ENCODE data around the gene STK40.

STK40 gene

DNA sequence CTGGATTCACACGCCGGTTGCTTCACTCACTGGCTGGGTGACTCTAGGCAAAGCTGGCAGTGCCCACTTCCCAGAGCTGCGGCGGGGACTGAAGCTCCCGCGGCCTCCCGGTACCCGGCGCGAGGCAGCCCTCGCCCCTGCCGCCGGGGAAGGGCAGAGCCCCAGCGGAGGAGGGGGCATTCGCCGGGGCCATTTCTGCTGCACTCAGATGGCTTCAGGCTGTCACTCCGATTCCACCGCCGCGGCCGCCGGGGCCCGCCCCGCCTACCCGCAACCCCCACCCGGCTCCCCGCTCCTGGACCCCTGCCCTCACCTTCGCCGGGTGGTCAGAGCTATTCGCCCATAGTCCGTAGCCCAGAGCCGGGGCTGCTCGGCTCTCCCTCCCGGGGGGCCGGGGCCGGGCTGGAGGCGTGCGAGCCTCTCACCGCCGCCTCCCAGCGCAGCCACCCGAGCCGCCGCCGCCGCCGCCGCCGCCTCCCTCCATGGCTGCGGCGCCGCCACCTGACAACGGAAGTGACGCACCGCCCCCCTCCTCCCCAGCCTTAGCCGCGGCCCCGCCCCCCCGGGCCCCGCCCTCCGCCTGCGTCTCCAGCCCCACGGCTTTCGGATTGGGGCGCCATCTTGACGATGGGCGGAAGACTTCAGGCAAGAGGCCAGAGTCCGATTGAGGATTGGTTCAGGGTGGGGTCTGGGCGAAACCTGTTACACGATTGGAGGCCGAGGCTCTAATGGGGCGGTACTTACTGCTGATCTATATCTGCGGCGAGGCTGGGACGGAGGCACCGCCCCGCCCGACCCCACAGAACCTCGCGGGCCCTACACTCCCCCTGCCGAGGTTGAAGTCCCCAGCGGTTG, at the start of gene STK40:
Gene STK40, minus strand, starts transcription at position 515 of the 855 bp plus-strand sequence. CDS start 24,592 bp downstream, outside the sequence.
- DNase-seq = peak; percentile 93

- no peak for DNase-seq
Observed at GRCh38 chr1:36433102-36433501, 47.4 kb upstream of the STK40 start.

GRCh38 chr1:36432616-36433015, 46.9 kb upstream of the STK40 start:
- no peak for DNase-seq

DNA sequence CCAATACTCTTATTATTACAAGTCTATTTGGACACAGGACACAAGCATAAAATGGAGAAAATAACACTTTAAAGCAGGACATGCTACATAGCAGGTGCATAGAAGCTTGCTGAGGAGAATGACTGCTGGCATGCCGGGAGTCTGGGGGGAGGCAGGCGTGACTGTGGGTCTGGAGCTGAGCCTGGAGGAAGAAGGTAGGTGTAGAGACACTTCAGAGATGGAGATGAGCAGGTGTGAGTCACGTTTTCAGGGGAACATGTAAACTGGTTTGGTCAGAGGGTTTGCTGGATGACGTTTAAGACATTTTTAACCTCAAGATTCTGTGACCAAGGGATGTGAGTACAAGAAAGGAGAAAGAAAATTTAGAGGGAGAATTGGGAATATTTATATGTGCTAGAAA, 40.1 kb upstream of the STK40 start:
- DNase-seq = no peak

DNA sequence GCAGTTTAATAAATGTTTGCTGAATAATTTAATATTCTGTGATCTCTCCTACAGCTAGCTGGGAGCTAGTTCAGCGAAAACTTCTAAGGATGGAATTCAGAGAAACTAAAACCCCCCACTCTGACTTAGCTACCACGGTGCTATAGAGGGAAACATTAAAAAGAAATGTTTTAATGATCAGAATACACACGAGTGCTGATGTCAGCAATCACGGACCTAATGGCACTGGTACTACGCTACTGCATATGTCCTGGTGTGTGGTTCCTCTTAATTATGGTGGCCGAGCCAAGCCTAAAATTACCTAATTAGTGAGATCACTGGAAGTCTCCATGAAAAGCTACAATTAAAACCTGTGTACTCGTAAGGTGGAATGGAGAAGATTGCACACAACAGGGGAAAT, 35.9 kb upstream of the STK40 start:
- no peak for DNase-seq

- peak; percentile 56 for DNase-seq
Observed at GRCh38 chr1:36420836-36421317, 35.2 kb upstream of the STK40 start.

GRCh38 chr1:36420409-36420808, 34.7 kb upstream of the STK40 start:
- no peak for DNase-seq

DNA sequence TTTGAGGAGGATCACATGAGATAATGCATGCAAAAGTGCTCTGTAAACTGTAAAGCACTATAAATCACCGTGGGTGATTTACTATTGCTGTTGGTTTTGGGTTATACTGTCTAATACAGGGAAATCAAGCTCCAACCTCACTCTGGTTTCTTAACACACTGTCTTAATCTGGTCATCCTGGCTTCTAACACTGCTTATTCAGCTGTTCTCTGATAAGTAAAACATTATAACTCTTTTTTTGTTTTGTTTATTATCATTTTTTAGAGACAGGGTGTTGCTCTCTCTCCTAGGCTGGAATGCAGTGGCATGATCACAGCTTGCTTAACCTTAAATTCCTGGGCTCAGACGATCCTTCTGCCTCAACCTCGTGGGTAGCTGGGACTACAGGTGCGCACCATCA, 33.8 kb upstream of the STK40 start:
- DNase-seq = no peak

GRCh38 chr1:36419140-36419539, 33.4 kb upstream of the STK40 start:
- DNase-seq = no peak

DNA sequence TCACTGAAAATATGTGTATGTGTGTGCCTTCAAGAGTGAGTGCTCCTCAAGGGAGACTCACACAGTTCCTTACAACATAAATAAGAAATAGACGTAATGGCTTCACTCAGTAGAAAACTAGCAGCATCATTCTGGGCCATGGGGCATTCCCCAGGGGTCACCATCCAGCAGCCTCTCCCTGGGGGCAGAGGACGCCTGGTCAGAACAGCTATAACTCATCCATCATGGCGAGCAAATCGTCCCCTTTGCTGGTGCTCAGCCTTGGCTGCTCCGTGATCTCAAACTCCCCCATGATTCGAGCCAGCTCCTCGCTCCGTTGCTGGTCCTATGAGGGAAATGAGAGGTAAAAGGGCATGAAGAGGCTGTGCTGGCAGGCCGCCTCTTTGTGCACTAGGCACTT, 32.2 kb upstream of the STK40 start:
- DNase-seq = no peak

GRCh38 chr1:36415661-36416326, 30.1 kb upstream of the STK40 start:
- no peak for DNase-seq

GRCh38 chr1:36414384-36414783, 28.7 kb upstream of the STK40 start:
- DNase-seq = no peak

- no peak for DNase-seq
Observed at GRCh38 chr1:36411674-36412648, 26.2 kb upstream of the STK40 start.

DNA sequence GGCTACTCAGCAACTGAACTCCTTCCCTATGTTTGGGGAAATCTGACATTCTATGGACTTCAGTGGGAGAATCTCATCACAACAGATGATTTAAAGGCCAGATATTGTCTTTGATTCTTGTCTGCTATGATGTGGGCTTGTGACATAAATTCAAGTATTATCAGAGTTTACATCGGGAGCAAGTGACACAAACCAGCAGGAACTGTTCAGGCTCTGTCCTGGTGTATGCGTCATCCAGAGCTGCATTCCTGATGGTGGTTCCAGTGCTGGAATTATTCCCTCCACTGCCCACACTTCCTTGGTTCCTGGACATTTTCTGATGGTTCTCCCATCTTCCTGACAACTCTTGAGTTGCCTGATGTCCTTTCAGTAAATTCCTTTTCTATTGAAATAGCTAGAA, 22.8 kb upstream of the STK40 start:
- DNase-seq = no peak

DNA sequence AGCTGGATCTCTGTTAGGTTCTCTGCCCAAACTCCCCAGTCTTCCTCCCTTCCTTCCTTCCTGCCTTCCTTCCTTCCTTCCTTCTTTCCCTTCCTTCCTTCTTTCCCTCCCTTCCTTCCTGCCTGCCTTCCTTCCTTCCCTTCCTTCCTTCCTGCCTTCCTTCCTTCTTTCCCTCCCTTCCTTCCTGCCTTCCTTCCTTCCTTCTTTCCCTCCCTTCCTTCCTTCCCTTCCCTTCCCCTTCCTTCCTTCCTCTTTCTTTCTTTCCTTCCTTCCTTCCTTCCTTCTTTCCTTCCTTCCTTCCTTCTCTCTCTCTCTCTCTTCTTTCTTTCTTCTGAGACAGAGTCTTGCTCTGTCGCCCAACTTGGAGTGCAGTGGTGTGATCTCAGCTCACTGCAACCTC, 20.7 kb upstream of the STK40 start:
- DNase-seq = no peak

GRCh38 chr1:36402504-36402890, 16.8 kb upstream of the STK40 start:
- no peak for DNase-seq

DNA sequence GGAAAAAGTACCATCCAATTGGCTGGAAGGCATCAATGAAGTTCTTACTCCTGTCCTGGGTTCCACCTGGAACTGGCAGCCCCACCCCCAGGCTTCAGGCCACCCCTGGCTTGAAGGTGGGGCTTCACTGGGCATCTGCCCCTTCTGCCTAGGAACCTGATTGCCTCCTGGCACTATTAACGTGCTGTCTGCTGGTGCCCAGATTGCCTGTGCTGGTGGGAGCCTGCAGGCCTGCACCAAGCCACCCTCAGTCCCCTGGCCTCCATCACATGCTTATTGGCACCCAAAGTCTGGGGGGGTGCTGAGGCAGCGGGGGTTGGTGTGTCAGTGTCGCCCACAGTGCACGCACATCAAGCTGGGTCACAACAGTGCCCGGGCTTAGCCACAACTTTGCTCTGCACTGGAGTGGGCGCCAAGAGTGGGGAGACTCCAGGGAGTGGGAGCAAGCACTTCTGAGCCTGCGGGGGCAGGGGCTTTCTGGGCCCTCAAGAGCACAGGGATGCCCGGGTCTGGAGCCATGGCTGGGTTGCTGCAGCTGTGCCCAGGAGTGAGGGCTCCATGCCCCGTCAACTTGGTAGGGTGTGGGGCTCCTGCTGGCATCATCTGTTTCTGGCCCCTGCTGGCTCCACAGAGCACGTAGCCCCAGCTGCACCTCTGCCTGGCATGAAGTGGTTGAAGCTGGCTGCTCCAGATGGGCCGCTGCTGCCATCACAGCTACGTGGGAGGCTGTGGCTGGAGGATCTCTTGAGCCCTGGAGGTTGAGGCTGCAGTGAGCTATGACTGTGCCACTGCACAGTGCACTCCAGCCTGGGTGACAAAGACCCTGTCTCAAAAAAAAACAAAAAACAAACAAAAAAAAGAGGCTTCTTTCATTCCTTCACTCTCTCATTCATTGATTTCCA, 16.1 kb upstream of the STK40 start:
- DNase-seq = no peak

DNA sequence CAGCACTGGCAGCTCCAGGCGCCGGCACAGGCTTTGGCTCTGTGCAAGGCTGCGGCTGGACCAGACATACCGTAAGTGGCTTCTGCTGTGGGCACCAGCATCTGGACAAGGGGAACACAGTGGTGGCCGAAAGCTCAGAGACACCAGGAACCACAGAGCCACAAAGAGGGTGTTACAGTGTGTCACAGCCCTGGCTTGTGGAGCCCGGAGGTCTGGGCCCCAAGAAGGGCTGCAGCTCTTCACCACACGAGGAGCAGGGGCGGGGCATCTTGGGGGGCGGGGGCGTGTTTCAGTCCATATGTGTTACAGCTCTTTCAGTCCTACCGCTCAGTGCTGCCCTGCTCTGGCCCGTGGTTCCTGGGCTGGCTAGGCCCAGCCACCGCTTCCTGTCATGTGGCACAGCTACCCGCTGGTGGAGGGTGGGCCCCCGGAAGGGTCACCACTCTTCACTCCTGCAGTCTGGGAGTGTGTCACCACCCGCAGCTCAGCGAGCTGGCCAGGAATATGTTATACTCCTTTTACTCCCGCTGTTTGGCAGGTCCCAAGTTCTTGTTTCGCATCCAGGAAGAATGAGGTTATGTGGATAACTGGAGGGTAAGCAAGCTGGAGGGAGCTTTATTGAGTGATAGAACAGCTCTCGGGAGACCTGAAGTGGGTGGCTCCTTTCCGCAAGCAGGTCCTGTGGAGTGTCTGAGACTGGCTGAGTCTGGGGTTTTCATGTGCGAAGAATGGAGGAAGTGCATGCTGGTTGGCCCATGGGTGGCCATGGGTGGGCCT, 15.3 kb upstream of the STK40 start:
- DNase-seq = peak; percentile 63

DNA sequence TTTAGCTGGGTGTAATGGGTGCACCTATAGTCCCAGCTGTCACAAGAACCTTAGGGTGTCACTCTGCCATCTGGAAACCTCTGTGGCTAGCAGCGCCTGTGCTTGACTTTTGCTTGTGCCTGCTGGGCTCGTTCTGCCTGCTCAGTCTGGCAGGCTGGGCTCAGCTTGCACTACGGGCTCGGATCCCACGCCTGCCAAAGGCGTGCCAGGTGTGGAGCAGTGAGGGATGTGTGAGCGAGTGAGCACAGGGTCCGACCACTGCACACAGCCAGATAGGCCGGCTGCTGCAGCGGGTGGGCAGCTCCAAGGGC, 14.7 kb upstream of the STK40 start:
- no peak for DNase-seq

DNA sequence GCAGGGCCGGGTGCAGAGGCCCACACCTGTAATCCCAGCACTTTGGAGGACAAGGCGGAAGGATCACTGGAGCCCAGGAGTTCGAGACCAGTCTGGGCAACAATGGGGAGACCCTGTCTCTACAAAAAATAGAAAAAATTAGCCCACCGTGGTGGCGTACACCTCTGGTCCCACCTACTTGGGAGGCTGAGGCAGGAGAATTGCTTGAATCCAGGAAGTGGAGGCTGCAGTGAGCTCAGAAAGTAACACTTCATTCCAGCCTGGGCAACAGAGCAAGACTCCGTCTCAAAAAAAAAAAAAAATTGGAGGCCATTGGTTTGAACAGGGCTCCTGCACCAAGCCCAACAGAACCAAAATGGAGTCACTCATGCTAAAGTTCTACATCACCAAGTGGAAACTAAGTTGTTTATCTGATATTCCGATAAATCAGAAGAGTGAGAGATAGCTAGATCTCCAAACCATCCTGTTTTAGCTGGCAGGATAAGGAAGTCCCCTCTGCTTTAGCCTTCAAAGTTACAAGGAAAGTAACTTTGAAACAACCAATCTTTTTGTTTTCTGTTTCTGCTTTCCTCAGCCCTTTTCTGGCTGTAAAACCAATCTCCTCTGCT, 12.8 kb upstream of the STK40 start:
- no peak for DNase-seq
